Renal cortical epithelial cell (primary cell): ENCODE results near the gene SIDT2. TPM values are rescaled to one million over a fixed set of nuclear protein-coding genes. Genes with fewer than 3 reads are reported as not detected.
A peak's percentile ranks its signal among the peaks of the same experiment; 100 is the strongest.
"Not testable (repeated sequence)": the region's sequence is repeated elsewhere in the genome, so short reads cannot be mapped to it uniquely, and the experiment has no call there.

Experiments used
- DNase-seq: peaks from one replicate; pipeline ENCODE4 v3.0.0-alpha.2; 2011; ENCODE audit warnings: low read depth
- total RNA-seq: library from RNA; depleted of rRNA; stranded (reverse); fragments of >200 nt; gene quantifications from 2 replicates; pipeline ENCODE4 v1.2.3, GENCODE V29; 2014

The SIDT2 gene
- 5.4 and 35.5 TPM in 2 replicates for total RNA-seq

DNA sequence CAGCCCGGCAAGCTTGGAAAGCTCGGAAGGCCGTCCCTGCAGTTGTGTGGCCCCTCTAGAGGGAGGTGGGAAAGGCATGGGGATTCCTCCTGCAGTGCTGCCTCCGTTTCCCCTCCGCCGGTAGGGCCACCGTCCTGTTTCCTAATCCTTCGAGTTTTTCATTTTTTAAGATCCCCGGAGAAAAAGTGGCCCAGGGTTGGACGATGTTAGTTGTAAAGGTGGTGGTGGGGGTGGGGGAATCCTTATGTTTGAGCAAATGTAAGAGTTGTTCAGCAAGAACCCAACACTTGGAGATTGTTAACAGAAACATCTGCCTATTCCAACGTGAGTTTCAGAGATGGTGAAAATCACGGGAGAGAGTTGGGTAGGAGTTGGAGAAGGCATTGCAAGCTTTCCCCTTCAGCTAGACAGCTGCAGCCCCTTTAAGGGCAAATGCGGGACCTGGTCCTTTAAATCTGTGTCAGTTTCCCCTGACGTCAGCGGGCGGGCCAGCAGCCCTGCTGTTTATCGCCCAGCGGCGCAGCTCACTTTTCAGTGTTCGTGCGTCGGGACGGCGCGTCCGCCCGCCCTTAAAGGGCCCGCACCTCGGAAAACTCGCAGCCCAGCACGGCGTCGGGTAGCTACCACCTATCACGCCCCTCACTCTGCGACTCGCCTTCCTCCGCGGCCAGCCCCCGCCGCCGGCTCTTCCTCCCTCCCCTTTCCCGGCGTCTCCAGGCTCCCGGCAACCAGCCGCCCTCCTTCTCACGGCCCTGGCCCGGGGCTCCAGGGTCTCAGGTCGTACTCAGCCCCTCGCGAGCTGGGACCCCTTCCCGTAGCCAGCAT is at the start of gene SIDT2:
SIDT2 (plus strand) TSS at position 534 of the 825 bp plus-strand sequence. CDS start 521 bp downstream, outside the sequence.
- peak; percentile 78 for DNase-seq

GRCh38 chr11:117130396-117130795 is 48.1 kb upstream of the SIDT2 start:
- not testable (repeated sequence) for DNase-seq

DNA sequence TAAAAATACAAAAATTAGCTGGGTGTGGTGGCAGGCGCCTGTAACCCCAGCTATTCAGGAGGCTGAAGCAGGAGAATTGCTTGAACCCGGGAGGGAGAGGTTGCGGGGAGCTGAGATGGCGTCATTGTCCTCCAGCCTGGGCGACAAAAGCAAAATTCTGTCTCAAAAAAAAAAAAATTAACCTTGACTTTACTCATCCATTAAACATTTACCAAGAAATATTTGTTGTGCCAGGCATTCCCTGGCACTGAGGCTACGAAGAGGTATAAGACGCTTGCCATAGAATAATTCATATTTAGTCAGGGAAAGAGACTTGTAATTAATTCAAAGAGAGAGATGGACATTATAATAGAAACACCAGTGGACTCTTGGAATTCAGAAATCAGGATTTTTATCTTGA is 47.7 kb upstream of the SIDT2 start:
- DNase-seq: peak; percentile 56

GRCh38 chr11:117134431-117134830 is 44.1 kb upstream of the SIDT2 start:
- DNase-seq: no peak

DNA sequence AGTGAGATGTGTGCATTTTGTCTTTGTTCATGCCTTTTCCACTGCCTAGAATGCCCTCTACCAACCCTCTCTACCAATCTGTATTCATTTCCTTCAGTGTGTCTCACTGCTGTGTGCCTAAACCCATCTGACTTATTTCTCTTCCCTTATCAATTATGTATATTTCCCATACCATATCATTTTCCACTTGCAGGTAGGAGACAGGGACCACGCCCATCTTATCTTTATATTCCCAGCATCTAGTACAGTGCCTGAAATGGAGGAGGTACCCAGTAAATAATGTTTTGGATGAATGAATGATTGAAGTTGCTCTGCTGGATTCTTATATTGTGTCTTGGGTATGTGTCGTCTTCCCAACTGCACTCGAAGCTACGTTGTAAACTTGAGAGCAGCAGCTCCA is 43.6 kb upstream of the SIDT2 start:
- DNase-seq: not testable (repeated sequence)

- DNase-seq: not testable (repeated sequence)
Measured at GRCh38 chr11:117137223-117138086, 41.1 kb upstream of the SIDT2 start.

DNA sequence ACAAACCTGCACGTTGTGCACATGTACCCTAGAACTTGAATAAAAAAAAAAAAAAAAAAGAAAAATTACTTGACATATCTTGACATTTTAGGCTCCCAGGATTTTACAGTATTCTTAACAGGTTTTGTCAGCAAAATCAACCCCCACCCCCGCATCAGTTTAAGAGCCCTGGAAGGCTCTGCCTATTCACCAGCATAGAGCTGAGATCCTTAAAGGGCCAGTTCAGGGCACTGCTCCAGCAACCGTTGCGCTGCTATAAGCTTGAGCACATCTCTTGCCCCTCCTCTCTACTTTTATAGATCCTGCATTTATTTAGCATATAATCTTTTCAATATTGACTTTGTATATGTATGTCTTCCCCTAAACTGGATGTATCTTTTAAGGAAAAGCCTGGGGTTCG is 35.2 kb upstream of the SIDT2 start:
- peak; percentile 50 for DNase-seq

GRCh38 chr11:117143871-117144476 is 34.6 kb upstream of the SIDT2 start, which contains the start of gene PAFAH1B2:
PAFAH1B2 (plus strand) TSS chr11:117144287; CDS start chr11:117152448, 8,161 bp downstream.
- DNase-seq: peak; percentile 81

DNA sequence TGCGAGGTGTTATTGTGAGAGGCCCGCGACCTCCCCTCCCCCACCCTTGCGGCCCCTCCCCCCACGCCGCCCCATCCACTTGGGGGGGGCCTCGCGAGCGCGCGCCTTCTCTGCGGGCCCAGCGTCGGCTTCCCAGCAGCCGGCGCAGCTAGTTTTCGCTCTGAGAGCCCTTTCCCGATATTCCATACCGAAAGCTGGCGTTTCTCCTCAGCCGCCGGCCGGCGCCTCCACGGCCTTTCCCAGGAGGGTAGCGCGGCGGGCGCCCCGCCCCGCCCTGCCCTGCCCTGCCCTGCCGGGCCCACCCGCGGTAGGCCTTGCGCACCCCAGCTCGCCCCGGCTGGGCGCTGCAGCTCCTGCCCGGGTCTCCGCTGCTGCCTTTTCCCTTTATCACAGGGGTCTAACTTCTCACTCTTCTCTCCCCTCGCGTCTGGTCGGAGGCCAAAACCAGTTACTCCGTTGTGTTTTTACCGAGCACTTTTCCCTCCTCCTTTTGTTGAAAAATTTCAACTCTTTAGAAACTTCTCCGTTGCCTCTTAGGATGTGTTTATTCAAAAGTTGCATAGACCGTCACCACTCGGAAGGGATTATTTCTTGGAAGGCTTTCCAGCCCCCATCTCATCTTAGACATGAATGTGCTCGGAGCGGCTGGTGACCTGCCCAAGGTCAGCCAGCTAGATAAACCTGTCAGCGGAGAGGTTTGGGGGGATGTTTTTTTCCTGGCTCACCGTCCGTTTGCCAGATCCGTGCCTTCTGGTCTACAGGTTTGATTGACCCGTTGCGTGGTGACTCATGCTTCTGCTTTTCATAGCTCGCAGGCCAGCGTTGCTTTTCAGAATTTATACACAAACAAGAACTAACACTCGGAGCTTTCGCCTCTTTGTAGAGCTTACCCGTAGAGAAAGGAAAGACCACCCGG is 33.8 kb upstream of the SIDT2 start:
- DNase-seq: peak; percentile 77

GRCh38 chr11:117145393-117145761 is 33.2 kb upstream of the SIDT2 start:
- peak; percentile 72 for DNase-seq

- DNase-seq: peak; percentile 43
Measured at GRCh38 chr11:117146521-117146920, 32.0 kb upstream of the SIDT2 start.

DNA sequence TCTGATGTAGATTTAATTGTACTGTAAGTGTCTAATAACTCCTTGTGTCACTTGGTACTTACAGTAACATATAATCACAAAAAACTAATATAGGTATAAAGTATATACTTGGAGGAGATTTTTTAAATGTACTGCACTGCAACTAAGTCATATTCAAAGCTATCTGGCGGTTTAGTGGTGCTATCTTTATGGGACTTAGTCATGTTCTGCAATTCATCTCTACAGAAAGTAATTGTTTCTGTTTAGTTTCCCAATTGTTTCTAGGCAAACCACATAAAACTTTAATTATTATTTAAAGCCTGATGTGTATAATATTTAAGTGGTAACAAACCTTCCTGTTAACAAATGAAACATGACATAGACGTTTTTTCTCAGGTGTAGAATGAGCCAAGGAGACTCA is 26.5 kb upstream of the SIDT2 start:
- no peak for DNase-seq

DNA sequence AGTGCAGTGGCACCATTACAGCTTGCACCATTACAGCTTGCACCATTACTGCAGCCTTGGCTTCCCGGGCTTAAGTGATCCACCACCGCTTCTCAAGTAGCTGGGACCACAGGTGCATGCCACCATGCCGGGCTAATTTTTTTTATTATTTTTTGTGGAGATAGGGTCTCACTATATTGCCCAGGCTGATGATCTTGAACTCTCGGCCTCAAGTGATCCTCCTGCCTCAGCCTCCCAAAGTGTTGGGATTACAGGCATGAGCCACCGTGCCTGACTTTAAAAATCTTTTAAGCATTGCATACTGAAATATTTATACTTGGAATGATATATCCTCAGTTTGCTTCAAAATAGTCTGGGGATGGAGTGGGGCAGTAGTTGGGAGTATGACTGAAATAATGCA is 24.1 kb upstream of the SIDT2 start:
- DNase-seq: no peak

DNA sequence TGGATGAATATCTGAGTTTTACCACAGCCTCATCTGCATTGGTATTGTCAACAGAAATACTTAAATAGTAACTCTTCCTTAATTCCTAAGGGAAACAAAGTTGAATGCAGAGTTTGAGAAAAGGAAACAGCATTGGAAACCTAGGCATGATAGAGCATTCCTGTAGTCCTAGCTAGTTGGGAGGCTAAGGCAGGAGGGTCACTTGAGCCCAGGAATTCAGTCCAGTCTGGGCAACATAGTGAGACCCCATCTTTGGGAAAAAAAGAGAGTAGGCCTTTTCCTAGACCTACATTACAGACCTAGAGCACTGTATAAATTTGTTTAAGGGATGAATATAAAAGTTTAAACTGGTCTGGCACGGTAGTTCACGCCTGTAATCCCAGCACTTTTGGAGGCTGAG is 21.0 kb upstream of the SIDT2 start:
- DNase-seq: no peak

GRCh38 chr11:117159892-117160291 is 18.7 kb upstream of the SIDT2 start:
- DNase-seq: no peak

DNA sequence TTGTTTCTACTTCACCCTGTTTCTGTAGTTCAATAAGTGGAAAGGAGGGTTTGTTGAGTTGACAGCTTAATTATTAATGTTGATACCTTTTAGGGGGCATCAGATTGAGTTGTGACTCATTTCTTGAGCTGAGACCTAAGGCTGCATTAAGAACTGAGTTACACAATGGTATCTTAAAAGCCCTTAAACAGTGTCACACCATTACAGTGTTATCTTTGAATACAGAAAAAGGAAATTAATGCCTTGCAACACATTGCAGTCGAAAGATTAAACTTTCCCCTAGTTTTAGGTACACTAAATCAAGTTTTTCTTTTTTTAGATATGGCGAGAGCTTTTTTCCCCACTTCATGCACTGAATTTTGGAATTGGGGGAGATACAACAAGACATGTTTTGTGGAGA is 17.7 kb upstream of the SIDT2 start:
- DNase-seq: peak; percentile 81

DNA sequence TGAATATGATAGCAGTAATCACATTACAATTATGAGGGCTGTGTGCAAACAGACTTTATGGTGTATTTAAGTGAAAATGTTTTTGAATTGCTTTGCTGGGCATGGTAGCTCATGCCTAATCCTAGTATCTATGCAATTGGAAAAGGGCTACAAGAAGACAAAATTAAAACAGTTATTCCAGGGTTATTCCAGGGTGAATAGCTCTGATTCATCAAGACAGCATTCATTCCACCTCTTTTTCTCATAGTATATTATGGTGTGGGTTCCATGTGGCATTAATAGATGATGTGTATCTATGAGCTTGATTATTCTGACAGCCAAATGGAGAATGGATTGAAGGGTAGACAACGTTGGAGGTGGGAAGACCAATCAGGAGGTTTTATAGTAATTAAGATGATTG is 12.1 kb upstream of the SIDT2 start:
- DNase-seq: no peak

DNA sequence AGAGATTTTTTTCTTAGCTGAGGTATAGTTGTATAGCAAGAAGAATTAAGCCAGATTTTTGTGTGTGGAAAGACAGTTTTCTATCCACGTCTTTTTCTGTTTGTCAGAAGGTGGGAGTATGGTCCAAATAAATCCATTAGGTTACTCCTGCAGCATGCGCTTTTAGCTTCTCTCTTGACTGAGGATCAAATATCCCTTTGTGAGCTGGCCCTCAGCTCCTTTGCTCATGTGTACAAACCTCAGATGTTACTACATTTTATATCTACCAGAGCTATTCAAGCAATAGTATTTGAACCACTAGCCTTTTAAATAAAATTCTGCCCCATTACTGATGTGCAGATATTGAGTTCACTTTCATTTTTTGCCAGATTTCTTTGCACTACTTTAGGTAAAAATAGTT is 8.8 kb upstream of the SIDT2 start:
- no peak for DNase-seq

GRCh38 chr11:117170210-117170609 is 8.3 kb upstream of the SIDT2 start:
- no peak for DNase-seq

DNA sequence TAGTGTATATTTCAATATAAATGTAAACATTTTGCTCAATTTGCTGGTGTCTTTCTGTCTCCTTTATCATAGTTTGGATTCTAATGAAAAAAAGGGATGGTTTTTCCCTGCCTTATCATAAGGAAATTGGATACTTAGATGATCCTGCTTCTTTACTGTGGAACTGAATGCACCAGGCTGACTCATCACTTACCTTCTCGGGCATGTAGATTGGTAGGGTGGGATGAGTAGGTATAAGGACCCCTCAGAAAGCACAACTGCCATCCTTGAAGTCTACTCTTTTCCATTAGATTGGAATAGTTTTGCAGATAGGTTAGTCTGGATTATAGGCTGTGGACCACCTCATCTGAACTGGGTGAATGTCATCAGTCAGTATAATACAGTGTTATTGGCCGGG is 7.5 kb upstream of the SIDT2 start:
- DNase-seq: no peak

DNA sequence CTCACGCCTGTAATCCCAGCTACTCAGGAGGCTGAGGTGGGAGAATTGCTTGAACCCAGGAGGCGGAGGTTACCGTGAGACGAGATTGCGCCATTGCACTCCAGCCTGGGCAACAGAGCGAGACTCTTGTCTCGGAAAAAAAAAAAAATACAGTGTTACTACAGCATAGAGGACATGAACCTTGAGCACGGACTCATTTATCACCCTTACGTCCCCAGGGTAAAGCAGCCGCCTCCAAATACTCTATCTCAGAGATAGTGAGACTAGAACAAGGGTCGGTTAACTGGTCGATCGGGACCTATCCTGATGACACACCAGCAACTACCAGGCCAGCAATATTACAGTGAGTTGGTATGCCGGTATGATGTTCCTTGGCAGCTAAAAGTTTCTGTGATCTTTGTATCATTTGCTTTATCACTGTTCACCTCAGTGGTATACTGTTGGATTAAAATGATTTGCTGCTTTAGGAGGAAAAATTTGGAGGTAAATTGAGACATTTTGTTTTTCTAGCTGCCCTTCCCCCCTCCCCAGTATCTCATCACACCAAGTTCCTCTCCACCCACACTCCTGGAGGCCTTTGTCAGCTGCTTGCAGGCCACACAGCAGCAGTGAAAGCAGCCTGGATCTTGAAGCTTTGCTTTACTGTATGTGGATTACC is 7.0 kb upstream of the SIDT2 start:
- peak; percentile 43 for DNase-seq
